GM21447 (cell line): ENCODE measurements around the gene DOCK11.

ENCODE experiments used
- ATAC-seq: cut with Tn5 transposase; IDR thresholded peaks from one replicate; pipeline ENCODE4 v1.9.1; 2021; ENCODE audit not compliant: unreplicated experiment

Gene DOCK11

DNA sequence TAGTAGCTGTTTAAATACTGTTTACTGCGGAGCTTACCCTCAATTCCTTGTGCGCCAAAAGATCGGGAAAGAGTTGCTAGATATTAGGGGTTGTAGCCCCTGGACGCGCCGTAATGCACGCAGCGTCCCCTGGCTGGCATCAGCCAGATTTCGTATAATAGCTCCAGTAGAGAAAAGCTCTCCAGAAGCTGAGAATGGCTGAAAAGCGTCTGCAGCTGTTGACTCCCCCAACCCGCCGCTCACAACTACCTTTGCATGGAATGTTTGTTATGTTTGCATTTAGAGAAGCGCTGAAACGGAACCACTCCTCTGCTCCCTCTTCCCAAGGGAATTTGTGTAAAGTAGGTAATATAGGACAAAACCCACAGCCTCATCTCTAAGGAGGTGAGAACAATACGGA, 3.7 kb downstream of the DOCK11 start:
- no peak for ATAC-seq

DNA sequence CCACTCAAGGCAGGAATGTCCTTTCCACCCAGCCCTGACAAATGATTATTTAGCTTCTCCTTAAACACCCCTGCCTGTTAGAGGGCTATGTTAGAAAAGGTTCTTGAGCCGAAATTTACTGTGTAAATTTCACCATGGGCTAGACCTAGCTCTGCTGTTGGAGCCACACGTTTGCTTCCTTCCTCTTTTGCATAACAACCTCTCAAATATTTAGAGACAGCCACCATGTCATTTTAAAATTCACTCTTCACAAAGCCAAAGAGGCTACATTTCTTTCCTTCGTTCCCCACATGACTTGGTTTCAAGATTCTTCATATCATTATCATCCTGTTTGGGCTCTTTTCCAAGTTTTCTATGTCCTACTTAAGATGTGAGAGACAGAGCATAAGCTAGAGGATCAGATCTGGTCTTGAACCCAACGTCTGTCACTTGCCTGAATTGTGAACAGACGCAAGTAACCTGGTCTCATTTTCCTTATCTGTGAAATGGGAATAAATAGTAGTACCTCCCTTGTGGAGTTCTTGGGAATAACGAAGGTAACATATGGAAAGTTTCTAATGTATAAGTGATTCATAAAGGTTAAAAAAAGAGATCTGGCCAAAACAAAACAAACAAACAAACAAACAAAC, 6.7 kb downstream of the DOCK11 start:
- ATAC-seq = no peak

- ATAC-seq = no peak
Measured at GRCh38 chrX:118503260-118504041, 7.8 kb downstream of the DOCK11 start.

GRCh38 chrX:118504581-118504980, 9.0 kb downstream of the DOCK11 start:
- no peak for ATAC-seq

DNA sequence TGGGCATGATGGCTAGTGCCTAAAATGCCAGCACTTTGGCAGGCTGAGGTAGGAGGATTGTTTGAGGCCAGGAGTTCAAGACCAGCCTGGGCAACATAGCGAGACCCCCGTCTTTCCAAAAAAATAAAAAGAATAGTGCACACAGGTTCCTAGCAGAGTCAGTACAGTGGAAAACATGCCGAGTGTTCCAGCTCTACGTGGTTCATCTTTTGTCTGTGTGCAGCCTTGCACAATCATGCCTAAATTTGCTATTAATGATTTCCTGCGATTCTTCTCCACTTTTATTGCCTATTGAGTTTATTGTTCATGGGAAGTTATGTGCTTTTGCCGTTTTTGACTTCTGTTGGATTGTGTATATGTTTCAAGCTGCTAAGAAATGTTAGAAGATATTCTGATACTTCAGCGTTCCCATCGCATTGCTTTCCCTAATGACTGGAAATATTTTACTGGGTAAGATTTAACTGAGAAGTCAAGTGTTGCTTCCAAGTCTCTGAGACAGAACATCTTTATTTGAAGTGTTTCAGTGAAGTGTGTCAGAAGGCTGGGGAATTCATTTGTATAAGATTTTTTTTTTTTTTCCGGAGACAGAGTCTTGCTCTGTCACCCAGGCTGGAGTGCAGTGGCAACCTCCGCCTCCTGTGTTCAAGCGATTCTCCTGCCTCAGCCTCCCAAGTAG, 11.3 kb downstream of the DOCK11 start:
- ATAC-seq = no peak

DNA sequence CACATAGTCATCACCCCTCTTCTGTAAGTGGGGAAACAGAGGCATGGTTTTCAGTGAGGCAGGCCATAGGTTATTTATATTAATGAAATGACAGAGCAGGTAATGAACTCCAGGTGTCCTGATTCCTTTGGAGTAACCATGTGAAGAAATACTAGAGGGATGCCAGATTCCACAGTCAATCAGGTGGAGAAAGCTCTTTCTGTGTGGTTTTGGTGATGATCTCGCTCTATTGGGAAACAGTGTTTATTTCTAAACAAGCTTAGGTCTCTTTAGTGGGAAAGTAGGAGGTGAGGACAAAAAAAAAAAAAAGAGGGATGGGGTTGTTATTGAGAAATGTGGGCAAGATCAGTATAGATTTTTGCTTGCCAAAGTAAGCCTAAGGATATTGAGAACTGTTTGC, 12.2 kb downstream of the DOCK11 start:
- ATAC-seq = no peak

DNA sequence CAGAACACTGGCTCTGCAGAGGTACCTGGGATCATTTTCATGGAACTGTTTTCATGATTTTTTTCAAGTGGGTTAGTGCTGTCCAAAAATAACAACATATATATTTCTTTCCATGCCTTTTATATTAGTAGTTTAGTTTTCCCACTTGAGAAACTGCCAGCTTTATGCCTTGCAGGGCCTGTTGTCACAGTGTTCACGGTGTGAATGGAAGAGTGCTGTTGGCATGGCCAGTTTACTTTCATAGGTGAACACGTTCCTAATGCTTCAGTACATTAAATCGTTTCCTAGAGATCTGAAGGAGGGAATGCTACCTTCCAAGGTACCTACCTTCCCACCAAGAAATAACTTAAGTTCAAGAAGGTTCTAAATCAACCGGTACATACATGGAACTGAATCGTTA, 12.6 kb downstream of the DOCK11 start:
- no peak for ATAC-seq

- ATAC-seq = no peak
Measured at GRCh38 chrX:118508635-118509034, 13.0 kb downstream of the DOCK11 start.

DNA sequence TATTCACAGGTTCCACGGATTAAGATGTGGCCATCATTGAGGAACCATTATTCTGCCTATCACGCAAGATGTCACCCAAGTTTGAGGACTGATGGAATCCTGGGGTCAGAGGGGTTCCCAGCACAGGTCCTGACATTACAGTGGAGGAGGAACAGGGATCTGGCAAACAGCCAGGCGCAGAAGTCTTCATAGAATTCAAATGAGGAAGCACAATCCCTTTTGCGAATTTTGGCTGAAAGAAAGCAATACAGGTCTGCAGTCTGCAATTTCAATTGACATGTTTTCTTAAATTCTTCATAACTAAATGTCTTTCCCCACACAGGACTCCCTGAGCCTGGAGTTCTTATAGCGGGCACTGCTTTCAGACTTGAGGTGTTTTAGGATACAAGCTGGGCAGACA, 14.5 kb downstream of the DOCK11 start:
- ATAC-seq = no peak

GRCh38 chrX:118513120-118513898, 17.7 kb downstream of the DOCK11 start:
- no peak for ATAC-seq

GRCh38 chrX:118519411-118520215, 24.0 kb downstream of the DOCK11 start:
- ATAC-seq = no peak

- ATAC-seq = no peak
Measured at GRCh38 chrX:118520216-118521206, 24.9 kb downstream of the DOCK11 start.

GRCh38 chrX:118521435-118521834, 25.8 kb downstream of the DOCK11 start:
- no peak for ATAC-seq

- no peak for ATAC-seq
Measured at GRCh38 chrX:118522230-118522926, 26.8 kb downstream of the DOCK11 start.

DNA sequence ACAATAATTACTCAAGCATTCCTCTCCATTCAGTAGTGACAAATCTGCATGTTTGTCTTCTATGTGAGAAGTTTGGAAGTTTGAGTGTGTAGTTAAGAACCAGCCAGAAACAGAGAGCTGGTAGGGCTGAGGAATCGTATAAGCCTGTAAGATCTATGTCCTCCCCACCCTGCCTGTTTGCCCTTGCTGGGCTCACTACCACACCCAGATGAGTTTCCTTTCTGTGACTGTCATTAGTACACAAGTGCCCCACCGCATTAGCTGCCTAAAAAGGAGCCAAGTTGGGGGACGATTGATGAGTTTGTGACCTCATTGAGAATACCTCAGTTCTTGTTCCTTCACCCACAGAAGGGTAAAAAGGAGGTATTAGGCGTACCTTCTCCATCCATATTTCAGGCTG, 28.3 kb downstream of the DOCK11 start:
- ATAC-seq = no peak

DNA sequence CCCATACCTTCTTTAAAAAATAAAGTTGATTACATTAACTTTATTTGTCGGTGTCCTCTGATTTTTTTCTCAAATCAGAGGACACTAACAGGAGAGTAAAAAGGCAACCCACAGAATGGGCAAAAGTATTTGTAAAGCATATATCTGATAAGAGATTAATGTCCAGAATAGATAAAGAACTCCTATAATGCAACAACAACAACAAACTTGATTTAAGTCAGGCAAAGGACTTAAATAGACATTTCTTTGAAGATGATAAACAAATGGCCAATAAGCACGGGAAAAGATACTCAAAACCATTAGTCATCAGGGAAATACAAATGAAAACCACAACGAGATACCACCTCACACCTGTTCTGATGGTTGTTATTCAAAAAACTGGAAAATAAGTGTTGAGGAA, 28.7 kb downstream of the DOCK11 start:
- ATAC-seq = no peak

DNA sequence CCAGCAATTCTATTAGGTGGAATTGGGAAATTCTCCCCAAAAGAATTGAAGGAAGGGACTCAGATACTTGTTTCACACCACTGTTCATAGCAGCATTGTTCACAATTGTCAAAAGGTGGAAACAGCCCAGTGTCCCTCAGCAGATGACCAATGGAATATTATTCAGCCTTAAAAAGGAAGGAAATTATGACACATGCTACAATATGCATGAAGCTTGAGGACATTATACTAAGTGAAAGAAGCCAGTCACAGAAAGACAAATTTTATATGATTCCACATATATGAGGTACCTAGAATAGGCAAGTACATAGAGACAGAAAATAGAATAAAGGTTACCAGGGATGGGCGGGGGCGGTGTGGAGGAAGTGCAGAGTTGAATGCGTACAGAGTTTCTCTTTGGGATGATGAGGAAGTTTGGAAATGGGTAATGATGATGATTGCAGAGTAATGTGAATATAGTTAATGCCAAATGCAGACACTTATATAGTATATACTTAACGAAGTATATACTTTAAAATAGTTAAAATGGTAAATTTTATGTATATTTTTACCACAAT, 29.6 kb downstream of the DOCK11 start:
- no peak for ATAC-seq

- no peak for ATAC-seq
Measured at GRCh38 chrX:118526149-118526548, 30.5 kb downstream of the DOCK11 start.
